ENCODE data around the gene NLRX1. TPM values are rescaled to one million over a fixed set of nuclear protein-coding genes. Genes with fewer than 3 reads are reported as not detected.
"Not testable (repeated sequence)": the region's sequence is repeated elsewhere in the genome, so short reads cannot be mapped to it uniquely, and the experiment has no call there.

NLRX1 gene
- total and polyA plus RNA-seq, 2 donors (not counting 3 experiments of a cell fraction or from before 2014, with no cell fraction given), result 15.1 to 15.5 TPM

DNA sequence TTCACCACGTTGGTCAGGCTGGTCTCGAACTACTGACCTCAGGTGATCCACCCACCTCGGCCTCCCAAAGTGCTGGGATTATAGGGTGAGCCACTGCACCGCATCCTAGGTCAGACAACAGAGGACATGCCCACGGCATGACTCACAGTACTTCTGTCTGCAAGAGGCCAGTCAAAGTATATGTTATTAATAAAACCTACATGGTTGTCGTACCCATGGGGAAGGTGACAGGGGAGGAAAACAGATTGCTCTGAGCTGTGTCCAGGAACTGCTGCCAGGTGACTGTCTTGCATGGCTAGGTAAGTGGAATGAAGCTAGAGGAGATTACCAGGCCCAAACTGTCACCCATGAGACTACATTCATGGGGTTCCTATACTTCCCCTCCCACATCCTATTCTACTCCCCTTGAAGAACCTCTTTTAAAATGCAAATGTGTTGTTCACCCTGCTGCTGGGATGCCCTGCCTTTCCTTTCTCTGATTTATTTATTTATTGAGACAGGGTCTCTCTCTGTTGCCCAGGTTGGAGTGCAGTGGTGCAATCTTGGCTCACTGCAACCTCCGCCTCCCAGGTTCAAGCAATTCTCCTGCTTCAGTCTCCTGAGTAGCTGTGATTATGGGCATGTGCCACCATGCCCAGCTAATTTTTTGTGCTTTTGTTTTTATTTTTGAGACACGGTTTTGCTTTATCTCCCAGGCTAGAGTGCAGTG is 2.0 kb upstream of the NLRX1 start:
- Histone ChIP-seq H3K4me2 (ENCODE audit: insufficient read depth, low read length) (no peak overlapping the region), H4K20me1 (replicated peaks; ENCODE audit: control insufficient read depth, extremely low read depth, insufficient read depth, low read length) (no peaks in the 10 kb centered on the region), H2AFZ (ENCODE audit: low read depth, low read length) (no peak overlapping the region), H3K4me1 (ENCODE audit: control insufficient read depth, extremely low read depth, insufficient read depth, low read length) (peaks cover 11% of the 10 kb centered on the region), H3K27me3 (ENCODE audit: control insufficient read depth in 2 of 2, insufficient read depth in 2 of 2, low read length in 2 of 2) (peaks cover 0 to 1% of the 10 kb centered on the region in 2 experiments), H3K36me3 (ENCODE audit: control insufficient read depth in 2 of 2, extremely low read depth in 1 of 2, insufficient read depth in 2 of 2, low read length in 2 of 2) (no peaks in the 10 kb centered on the region), H3K27ac (ENCODE audit: insufficient read depth, low read depth, low read length) (no peak overlapping the region), H3K79me2 (ENCODE audit: control insufficient read depth, insufficient read depth, low read length) (no peaks in the 10 kb centered on the region), H3K9ac (replicated peaks; ENCODE audit: extremely low read depth, insufficient read depth, low read length) (no peak overlapping the region), H3K4me3 (replicated peaks in 1 of 3; ENCODE audit: insufficient read depth in 1 of 3, low read depth in 1 of 3, low read length in 3 of 3) (no peak overlapping the region), H3K9me1 (replicated peaks; ENCODE audit: control insufficient read depth, extremely low read depth, insufficient read depth, low read length) (no peaks in the 10 kb centered on the region), H3K9me3 (replicated peaks; ENCODE audit: control insufficient read depth, insufficient read depth, low read length) (no peaks in the 10 kb centered on the region)
- peak; percentile 32 for DNase-seq (ENCODE audit: low read depth, low spot score)
- FAIRE-seq, result peak; percentile 66
- TF ChIP-seq FOS (IDR thresholded peaks at IDR 0.05; ENCODE audit: borderline replicate concordance, insufficient read depth, low read length) (no peak), GATA2 (IDR thresholded peaks at IDR 0.05; ENCODE audit: insufficient read depth, insufficient read length, low read depth, low read length) (no peak), MYC (IDR thresholded peaks at IDR 0.05; ENCODE audit: low read depth, low read length) (no peak)
- TF ChIP-seq, protein P1, sequence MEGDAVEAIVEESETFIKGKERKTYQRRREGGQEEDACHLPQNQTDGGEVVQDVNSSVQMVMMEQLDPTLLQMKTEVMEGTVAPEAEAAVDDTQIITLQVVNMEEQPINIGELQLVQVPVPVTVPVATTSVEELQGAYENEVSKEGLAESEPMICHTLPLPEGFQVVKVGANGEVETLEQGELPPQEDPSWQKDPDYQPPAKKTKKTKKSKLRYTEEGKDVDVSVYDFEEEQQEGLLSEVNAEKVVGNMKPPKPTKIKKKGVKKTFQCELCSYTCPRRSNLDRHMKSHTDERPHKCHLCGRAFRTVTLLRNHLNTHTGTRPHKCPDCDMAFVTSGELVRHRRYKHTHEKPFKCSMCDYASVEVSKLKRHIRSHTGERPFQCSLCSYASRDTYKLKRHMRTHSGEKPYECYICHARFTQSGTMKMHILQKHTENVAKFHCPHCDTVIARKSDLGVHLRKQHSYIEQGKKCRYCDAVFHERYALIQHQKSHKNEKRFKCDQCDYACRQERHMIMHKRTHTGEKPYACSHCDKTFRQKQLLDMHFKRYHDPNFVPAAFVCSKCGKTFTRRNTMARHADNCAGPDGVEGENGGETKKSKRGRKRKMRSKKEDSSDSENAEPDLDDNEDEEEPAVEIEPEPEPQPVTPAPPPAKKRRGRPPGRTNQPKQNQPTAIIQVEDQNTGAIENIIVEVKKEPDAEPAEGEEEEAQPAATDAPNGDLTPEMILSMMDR (IDR thresholded peaks at IDR 0.05; ENCODE audit: extremely low read depth in 1 of 2, insufficient read depth in 1 of 2, low read depth in 1 of 2, low read length in 2 of 2), result no peak
- intact Hi-C loops (cut with micrococcal nuclease), result no loop called here
- ChIA-PET CTCF (interaction anchor here (0.6 to 2.1 kb wide), 5 partner anchors 11 to 39 kb away, joined by 3 to 9 read pairs (median 5); partner anchors contain the start of gene ABCG4), POLR2A (no interaction called here)
- BruUV-seq (replicated peaks), result no TSS peak
- dilution Hi-C loops (cut with MboI; ENCODE audit: extremely low pct_ligation_motif_present, low sequenced_read_pairs), result no loop called here

DNA sequence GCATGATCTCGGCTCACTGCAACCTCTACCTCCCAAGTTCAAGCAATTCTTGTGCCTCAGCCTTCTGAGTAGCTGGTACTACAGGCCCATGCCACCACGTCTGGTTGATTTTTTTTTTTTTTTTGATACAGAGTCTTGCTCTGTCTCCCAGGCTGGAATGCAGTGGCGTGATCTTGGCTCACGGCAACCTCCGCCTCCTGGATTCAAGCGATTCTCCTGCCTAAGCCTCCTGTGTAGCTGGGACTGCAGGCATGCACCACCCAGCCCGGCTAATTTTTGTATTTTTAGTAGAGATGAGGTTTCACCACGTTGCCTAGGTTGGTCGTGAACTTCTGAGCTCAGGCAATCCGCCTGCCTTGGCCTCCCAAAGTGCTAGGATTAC is 1.5 kb upstream of the NLRX1 start:
- CTCF ChIA-PET, result interaction anchor here (0.6 to 2.1 kb wide), 6 partner anchors 11 to 39 kb away, joined by 3 to 9 read pairs (median 4); partner anchors contain the start of gene ABCG4
- H3K79me2 ChIP-seq (ENCODE audit: control insufficient read depth, insufficient read depth, low read length); BruUV-seq (replicated peaks); DNase-seq (ENCODE audit: low read depth, low spot score); H3K9me3 ChIP-seq (replicated peaks; ENCODE audit: control insufficient read depth, insufficient read depth, low read length); H3K4me2 ChIP-seq (ENCODE audit: insufficient read depth, low read length); H3K36me3 ChIP-seq (ENCODE audit: control insufficient read depth in 2 of 2, extremely low read depth in 1 of 2, insufficient read depth in 2 of 2, low read length in 2 of 2); H3K27me3 ChIP-seq (ENCODE audit: control insufficient read depth in 2 of 2, insufficient read depth in 2 of 2, low read length in 2 of 2); H3K9me1 ChIP-seq (replicated peaks; ENCODE audit: control insufficient read depth, extremely low read depth, insufficient read depth, low read length); FAIRE-seq; H2AFZ ChIP-seq (ENCODE audit: low read depth, low read length); H3K27ac ChIP-seq (ENCODE audit: insufficient read depth, low read depth, low read length); H4K20me1 ChIP-seq (replicated peaks; ENCODE audit: control insufficient read depth, extremely low read depth, insufficient read depth, low read length); dilution Hi-C loops (cut with MboI; ENCODE audit: extremely low pct_ligation_motif_present, low sequenced_read_pairs); H3K4me3 ChIP-seq (replicated peaks in 1 of 3; ENCODE audit: insufficient read depth in 1 of 3, low read depth in 1 of 3, low read length in 3 of 3); intact Hi-C loops (cut with micrococcal nuclease); H3K9ac ChIP-seq (replicated peaks; ENCODE audit: extremely low read depth, insufficient read depth, low read length): not testable (repeated sequence)
- POLR2A ChIA-PET, result interaction anchor here (0.6 to 0.7 kb wide), 2 partner anchors 11 to 13 kb away, joined by 4 to 5 read pairs; no protein-coding TSS in a partner anchor
- peaks cover 11% of the 10 kb centered on the region for H3K4me1 ChIP-seq (ENCODE audit: control insufficient read depth, extremely low read depth, insufficient read depth, low read length)
